Panc1 (cell line): ENCODE results near the gene TNP1.

Source experiments
- POLR2AphosphoS5 ChIP-seq: IDR thresholded peaks from 2 replicates; pipeline ENCODE4 v1.6.1; 2012; ENCODE audit warnings: mild to moderate bottlenecking, low read depth, low read length, moderate library complexity
- TCF7L2 ChIP-seq: IDR thresholded peaks from 2 replicates; pipeline ENCODE4 v1.6.1; 2011; ENCODE audit warnings: mild to moderate bottlenecking, low read depth, low read length, inconsistent platforms
- TF ChIP-seq, protein P1 (sequence below): fragments of 450-650 bp; IDR thresholded peaks from 2 replicates; pipeline ENCODE4 v1.5.1; 2017; ENCODE audit warnings: mild to moderate bottlenecking
- TF ChIP-seq, protein P2 (sequence below), 2 experiments: IDR thresholded peaks; 2 replicates each; pipeline ENCODE4 v1.6.1; 2011 to 2012; ENCODE audit warnings: low read depth in 2 of 2, control low read depth in 1 of 2, low read length in 1 of 2, mild to moderate bottlenecking in 1 of 2, moderate library complexity in 1 of 2; ENCODE audit not compliant: insufficient read depth in 1 of 2

DNA sequence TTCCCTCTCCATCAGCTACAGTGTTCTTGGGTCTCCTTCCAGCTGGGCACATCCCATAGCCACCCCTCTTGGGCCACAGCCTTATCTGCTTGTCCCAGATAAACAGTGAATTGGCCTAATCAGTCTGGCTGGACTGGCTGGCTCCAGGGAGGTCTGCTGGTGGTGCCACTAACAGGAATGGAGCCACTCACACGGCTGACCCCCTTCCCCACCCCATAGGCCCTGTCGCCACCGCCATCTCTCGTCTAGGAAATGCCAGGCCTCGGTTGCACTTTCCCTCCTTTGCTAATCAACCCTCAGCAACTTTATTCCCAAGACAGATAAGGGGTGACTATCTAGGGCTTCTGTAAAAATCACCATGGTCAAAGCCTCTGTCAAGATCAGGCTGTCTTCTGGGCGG, 23.0 kb upstream of the TNP1 start:
- TF ChIP-seq TCF7L2 (no peak), POLR2AphosphoS5 (no peak)
- TF ChIP-seq, protein P1, sequence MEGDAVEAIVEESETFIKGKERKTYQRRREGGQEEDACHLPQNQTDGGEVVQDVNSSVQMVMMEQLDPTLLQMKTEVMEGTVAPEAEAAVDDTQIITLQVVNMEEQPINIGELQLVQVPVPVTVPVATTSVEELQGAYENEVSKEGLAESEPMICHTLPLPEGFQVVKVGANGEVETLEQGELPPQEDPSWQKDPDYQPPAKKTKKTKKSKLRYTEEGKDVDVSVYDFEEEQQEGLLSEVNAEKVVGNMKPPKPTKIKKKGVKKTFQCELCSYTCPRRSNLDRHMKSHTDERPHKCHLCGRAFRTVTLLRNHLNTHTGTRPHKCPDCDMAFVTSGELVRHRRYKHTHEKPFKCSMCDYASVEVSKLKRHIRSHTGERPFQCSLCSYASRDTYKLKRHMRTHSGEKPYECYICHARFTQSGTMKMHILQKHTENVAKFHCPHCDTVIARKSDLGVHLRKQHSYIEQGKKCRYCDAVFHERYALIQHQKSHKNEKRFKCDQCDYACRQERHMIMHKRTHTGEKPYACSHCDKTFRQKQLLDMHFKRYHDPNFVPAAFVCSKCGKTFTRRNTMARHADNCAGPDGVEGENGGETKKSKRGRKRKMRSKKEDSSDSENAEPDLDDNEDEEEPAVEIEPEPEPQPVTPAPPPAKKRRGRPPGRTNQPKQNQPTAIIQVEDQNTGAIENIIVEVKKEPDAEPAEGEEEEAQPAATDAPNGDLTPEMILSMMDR = no peak
- TF ChIP-seq, protein P2, sequence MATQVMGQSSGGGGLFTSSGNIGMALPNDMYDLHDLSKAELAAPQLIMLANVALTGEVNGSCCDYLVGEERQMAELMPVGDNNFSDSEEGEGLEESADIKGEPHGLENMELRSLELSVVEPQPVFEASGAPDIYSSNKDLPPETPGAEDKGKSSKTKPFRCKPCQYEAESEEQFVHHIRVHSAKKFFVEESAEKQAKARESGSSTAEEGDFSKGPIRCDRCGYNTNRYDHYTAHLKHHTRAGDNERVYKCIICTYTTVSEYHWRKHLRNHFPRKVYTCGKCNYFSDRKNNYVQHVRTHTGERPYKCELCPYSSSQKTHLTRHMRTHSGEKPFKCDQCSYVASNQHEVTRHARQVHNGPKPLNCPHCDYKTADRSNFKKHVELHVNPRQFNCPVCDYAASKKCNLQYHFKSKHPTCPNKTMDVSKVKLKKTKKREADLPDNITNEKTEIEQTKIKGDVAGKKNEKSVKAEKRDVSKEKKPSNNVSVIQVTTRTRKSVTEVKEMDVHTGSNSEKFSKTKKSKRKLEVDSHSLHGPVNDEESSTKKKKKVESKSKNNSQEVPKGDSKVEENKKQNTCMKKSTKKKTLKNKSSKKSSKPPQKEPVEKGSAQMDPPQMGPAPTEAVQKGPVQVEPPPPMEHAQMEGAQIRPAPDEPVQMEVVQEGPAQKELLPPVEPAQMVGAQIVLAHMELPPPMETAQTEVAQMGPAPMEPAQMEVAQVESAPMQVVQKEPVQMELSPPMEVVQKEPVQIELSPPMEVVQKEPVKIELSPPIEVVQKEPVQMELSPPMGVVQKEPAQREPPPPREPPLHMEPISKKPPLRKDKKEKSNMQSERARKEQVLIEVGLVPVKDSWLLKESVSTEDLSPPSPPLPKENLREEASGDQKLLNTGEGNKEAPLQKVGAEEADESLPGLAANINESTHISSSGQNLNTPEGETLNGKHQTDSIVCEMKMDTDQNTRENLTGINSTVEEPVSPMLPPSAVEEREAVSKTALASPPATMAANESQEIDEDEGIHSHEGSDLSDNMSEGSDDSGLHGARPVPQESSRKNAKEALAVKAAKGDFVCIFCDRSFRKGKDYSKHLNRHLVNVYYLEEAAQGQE (IDR thresholded peaks at IDR 0.05; ENCODE audit: insufficient read depth in 1 of 2, low read depth in 2 of 2, low read length in 1 of 2) = no peak
